ENCODE data around the gene C5orf47.

GRCh38 chr5:173961418-173961817 is 27.6 kb upstream of the C5orf47 start:
- no peak for TF ChIP-seq CTCF (IDR thresholded peaks at IDR 0.05)
- TF ChIP-seq POLR2A (IDR thresholded peaks at IDR 0.05): no peak
- TF ChIP-seq POLR2AphosphoS5 (IDR thresholded peaks at IDR 0.05): no peak

All from breast epithelium (tissue), 3 donors.